T-cell (primary cell): ENCODE data around the gene PLCB1. TPM values are rescaled to one million over a fixed set of nuclear protein-coding genes. Genes with fewer than 3 reads are reported as not detected.

Experiments used
- ATAC-seq, 4 experiments: fragments of 200-7000 bp in 3 of 4; fragments of 150-1000 bp in 1 of 4; cut with Tn5 transposase; replicated peaks in 1 of 4; 1 replicate in 3 of 4; 2 replicates in 1 of 4; pipeline ENCODE4 v1.10.0; 2021; ENCODE audit warnings: moderate library complexity in 3 of 4, mild to moderate bottlenecking in 2 of 4, moderate number of reproducible peaks in 1 of 4
- CTCF ChIA-PET, 2 donors: fragments of 300-600 bp; sonication (Branson Sonifier 250); formaldehyde crosslinking; loops; one replicate each; lab custom pipeline; 2022; ENCODE audit warnings: antibody characterized with exemption in 2 of 2; lab: Charles Lee
- POLR2A ChIA-PET, 2 donors: fragments of 300-600 bp; sonication (Branson Sonifier 250); formaldehyde crosslinking; loops; one replicate each; lab custom pipeline; 2022; ENCODE audit warnings: antibody characterized with exemption in 2 of 2; lab: Charles Lee
- DNase-seq, 35 experiments: peaks; one replicate each; pipeline versions ENCODE4 v3.0.0 to v3.0.0-alpha.2; 2013 to 2023
- H3K27ac ChIP-seq: one replicate; pipeline ENCODE4 v1.5.1; 2013; ENCODE audit warnings: low read length
- H3K27me3 ChIP-seq, 2 experiments: replicated peaks in 1 of 2; 1 replicate in 1 of 2; 2 replicates in 1 of 2; pipeline versions ENCODE4 v1.6.1 to v1.7.0; 2013; ENCODE audit warnings: low read length in 1 of 2, mixed read lengths in 1 of 2; ENCODE audit not compliant: control insufficient read depth in 2 of 2, insufficient read depth in 2 of 2; ENCODE audit errors: extremely low read depth in 1 of 2
- H3K36me3 ChIP-seq, 2 donors: 1 replicate in 1 of 2; 2 replicates in 1 of 2; pipeline versions ENCODE4 v1.6.1 to v1.7.0; 2013; ENCODE audit warnings: low read length in 1 of 2; ENCODE audit not compliant: control insufficient read depth in 2 of 2, insufficient read depth in 1 of 2; ENCODE audit errors: extremely low read depth in 1 of 2
- H3K4me1 ChIP-seq, 2 experiments: 1 replicate in 1 of 2; 2 replicates in 1 of 2; pipeline versions ENCODE4 v1.6.1 to v1.7.0; 2013; ENCODE audit warnings: low read length in 2 of 2, mixed read lengths in 1 of 2; ENCODE audit not compliant: insufficient read depth in 2 of 2, control insufficient read depth in 1 of 2; ENCODE audit errors: extremely low read depth in 1 of 2
- H3K4me3 ChIP-seq, 2 donors: 1 replicate in 1 of 2; 2 replicates in 1 of 2; pipeline versions ENCODE4 v1.5.1 to v1.7.0; 2013; ENCODE audit warnings: mild to moderate bottlenecking in 2 of 2, low read length in 1 of 2, moderate library complexity in 1 of 2; ENCODE audit not compliant: control insufficient read depth in 1 of 2; ENCODE audit errors: extremely low read depth in 1 of 2
- H3K9me3 ChIP-seq: 2 replicates; pipeline ENCODE4 v1.7.0; 2013
- H3K27ac Mint-ChIP-seq, 2 donors: one replicate each; pipeline ENCODE4 v1.8.0; 2020 to 2021; ENCODE audit warnings: mild to moderate bottlenecking in 2 of 2, mixed read lengths in 2 of 2
- H3K27me3 Mint-ChIP-seq, 2 donors: one replicate each; pipeline ENCODE4 v1.8.0; 2021 to 2022; ENCODE audit warnings: mixed read lengths in 2 of 2
- H3K36me3 Mint-ChIP-seq: one replicate; pipeline ENCODE4 v1.8.0; 2021; ENCODE audit warnings: mixed read lengths
- H3K4me1 Mint-ChIP-seq, 3 donors: one replicate each; pipeline ENCODE4 v1.8.0; 2020 to 2022; ENCODE audit warnings: mixed read lengths in 3 of 3, mild to moderate bottlenecking in 1 of 3
- H3K4me3 Mint-ChIP-seq, 3 donors: one replicate each; pipeline ENCODE4 v1.8.0; 2020 to 2022; ENCODE audit warnings: mild to moderate bottlenecking in 3 of 3, mixed read lengths in 3 of 3, moderate library complexity in 3 of 3
- H3K9me3 Mint-ChIP-seq, 3 donors: one replicate each; pipeline ENCODE4 v1.8.0; 2020 to 2022; ENCODE audit warnings: mixed read lengths in 3 of 3
- WGBS: methylation state at CpG from one replicate; pipeline ENCODE4 v1.1.5; 2013; ENCODE audit warnings: missing lambda C conversion rate; ENCODE audit not compliant: insufficient coverage; 5-methylcytosine and 5-hydroxymethylcytosine counted together
- total RNA-seq, 35 experiments: library from RNA in 6 of 35; stranded (reverse) in 6 of 35; fragments of 120-200 nt in 1 of 35; gene quantifications; one replicate each; pipeline versions ENCODE4 v1.2.1 to v1.2.4 and lab custom pipeline; 2013 to 2026

The PLCB1 gene
- total RNA-seq, 5 donors from 2014 or later (not counting 1 experiment from before 2014, with no cell fraction given): 3.3 to 15.1 (median 7.4) TPM

DNA sequence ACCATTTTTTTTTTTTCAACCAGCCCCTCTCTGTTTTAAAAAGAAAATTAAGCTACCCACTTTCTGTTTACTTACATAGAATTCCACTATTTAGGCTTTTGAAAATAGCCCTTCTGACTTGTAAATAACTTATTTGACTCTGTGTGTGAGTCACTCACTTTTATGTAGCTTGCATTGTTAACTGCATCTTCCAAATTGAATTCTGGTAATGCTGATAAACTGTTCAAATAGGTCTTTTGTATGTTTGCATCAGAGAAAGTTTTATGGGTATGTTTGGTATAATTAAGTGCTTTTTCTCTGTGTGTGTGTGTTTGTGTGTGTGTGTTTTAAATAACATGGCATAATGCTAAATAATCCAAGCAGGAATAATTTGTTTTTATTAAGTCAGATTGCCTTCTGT lies 360.1 kb downstream of the PLCB1 start:
- Histone ChIP-seq H3K36me3 (no peaks in the 10 kb centered on the region), H3K4me1 (no peaks in the 10 kb centered on the region), H3K4me3 (no peak overlapping the region), H3K9me3 (no peaks in the 10 kb centered on the region), H3K27me3 (no peaks in the 10 kb centered on the region), H3K27ac (no peak overlapping the region)
- Mint-ChIP-seq H3K4me3 (no peak overlapping the region), H3K36me3 (no peaks in the 10 kb centered on the region), H3K9me3 (no peaks in the 10 kb centered on the region), H3K4me1 (no peaks in the 10 kb centered on the region), H3K27me3 (no peaks in the 10 kb centered on the region), H3K27ac (no peak overlapping the region)
- ChIA-PET CTCF (no interaction called here), POLR2A (no interaction called here)
- DNase-seq (no peak), ATAC-seq (no peak)

DNA sequence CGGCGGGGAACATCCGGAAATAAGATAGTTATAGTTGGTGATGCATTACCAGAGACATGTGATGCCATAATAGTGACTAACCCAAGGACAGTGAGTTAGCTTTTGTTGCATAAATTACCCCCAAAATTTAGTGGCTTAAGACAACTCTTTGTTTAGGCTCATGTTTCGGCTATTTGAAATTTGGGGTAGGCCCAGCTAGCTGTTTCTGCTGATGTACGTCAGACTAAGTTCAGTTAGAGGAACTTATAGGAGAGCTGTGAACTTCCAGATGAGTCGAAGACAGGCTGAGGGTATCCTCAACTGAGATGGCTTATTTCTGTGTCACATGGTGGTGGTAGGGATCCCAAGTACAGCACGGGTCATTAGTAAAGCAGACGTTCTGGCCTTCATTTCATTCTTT lies 366.5 kb downstream of the PLCB1 start:
- Mint-ChIP-seq H3K4me1 (no peaks in the 10 kb centered on the region), H3K36me3 (peaks cover 3% of the 10 kb centered on the region), H3K9me3 (peaks cover 0 to 4% (median 0%) of the 10 kb centered on the region in 3 donors), H3K4me3 (no peak overlapping the region), H3K27me3 (no peaks in the 10 kb centered on the region), H3K27ac (no peak overlapping the region)
- no peak for ATAC-seq
- Histone ChIP-seq H3K4me1 (no peaks in the 10 kb centered on the region), H3K27ac (no peak overlapping the region), H3K4me3 (no peak overlapping the region), H3K9me3 (no peaks in the 10 kb centered on the region), H3K27me3 (no peaks in the 10 kb centered on the region), H3K36me3 (no peaks in the 10 kb centered on the region)
- ChIA-PET CTCF (no interaction called here), POLR2A (no interaction called here)
- no peak for DNase-seq
- 88% methylated on average over 3 of the region's 8 CpGs for WGBS

DNA sequence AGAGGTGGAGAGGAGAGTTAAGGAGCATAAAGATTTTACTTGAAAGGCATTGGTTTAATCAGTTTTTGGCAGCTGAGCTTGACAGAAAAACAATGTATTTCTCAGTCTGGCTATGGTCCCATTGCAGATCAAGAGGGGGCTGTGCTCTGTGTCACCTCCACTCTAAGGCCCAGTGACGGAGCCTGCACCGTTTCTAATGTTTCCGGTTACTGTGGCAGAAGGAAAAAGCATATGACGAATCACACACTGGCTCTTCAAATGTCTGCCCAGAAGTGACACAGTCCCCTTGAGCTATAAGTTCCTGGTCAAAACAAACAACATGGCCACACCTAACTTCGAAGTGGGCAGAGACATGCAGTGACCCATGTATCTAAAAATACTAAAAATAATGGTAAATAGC lies 372.0 kb downstream of the PLCB1 start:
- no peak for ATAC-seq
- H3K36me3 ChIP-seq: no peaks in the 10 kb centered on the region
- WGBS: 73% methylated on average over 4 of the region's 5 CpGs
- Mint-ChIP-seq H3K36me3 (peaks cover 3% of the 10 kb centered on the region), H3K27me3 (no peaks in the 10 kb centered on the region), H3K9me3 (peaks cover 0 to 4% (median 0%) of the 10 kb centered on the region in 3 donors), H3K4me3 (no peak overlapping the region), H3K4me1 (no peaks in the 10 kb centered on the region), H3K27ac (no peak overlapping the region)
- ChIA-PET CTCF (no interaction called here), POLR2A (no interaction called here)
- no peak overlapping the region for H3K4me3 ChIP-seq
- no peak for DNase-seq
- no peaks in the 10 kb centered on the region for H3K9me3 ChIP-seq
- H3K27ac ChIP-seq: no peak overlapping the region
- no peaks in the 10 kb centered on the region for H3K4me1 ChIP-seq
- no peaks in the 10 kb centered on the region for H3K27me3 ChIP-seq

DNA sequence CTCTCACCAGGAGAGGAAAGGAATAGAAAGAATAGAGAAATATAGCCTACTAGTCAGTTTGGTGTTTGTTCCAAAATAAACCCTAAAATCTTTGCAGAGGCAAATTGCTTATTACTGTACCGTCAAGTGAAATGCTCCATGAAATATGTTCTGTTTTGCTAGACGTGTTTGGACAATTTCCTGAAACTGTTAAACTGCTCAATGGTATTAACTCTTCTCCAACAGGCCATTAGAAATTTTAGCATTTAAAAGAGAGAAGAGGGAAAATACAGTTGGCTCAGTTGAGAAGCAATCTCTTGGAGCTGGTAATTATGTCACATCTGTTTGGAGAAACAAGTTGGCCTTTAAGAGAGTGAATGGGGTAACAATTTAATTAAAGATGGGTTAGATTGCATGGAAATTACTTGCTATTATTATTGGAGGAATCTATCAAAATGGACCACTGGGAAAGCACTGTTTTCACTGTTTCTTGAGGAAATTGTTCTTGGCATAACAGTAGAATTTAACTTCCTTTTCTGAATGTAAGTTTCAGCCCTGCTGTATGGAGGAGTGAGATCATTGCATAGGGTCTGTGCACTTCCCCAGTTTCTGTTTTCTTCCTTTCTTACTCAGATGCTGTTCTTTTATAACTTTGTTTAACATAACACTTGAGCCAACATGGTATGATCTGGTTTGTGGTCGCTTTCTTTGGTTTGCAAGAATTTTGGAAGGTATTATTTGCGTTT lies 373.6 kb downstream of the PLCB1 start:
- POLR2A ChIA-PET: interaction anchor here in 1 of 2 donors (0.6 kb wide), 1 partner anchor 10 kb away, joined by 3 read pairs; no protein-coding TSS in a partner anchor
- H3K27ac Mint-ChIP-seq: no peak overlapping the region

DNA sequence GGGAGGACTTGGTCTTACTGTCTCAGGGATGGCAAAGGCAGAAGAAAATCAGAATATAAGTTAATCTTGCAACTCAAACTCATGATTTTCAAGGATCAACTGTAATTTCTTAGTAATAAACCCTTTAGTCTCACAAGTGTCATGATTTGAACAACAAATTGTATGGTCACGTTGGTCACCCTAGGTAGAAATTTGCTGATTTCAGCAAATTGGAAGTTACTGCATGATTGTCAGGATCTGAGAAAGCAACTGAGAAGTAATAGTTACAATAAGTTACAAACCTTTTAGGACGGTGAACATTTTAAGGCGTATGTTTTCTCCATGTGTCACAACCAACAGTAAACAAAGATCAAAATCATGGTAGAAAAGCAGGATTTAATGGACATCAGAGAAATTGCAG lies 375.2 kb downstream of the PLCB1 start:
- Histone ChIP-seq H3K9me3 (no peaks in the 10 kb centered on the region), H3K36me3 (no peaks in the 10 kb centered on the region), H3K4me1 (no peaks in the 10 kb centered on the region), H3K27ac (no peak overlapping the region), H3K4me3 (no peak overlapping the region), H3K27me3 (no peaks in the 10 kb centered on the region)
- peaks cover 0 to 4% (median 0%) of the 10 kb centered on the region in 3 donors for H3K9me3 Mint-ChIP-seq
- H3K36me3 Mint-ChIP-seq: no peaks in the 10 kb centered on the region
- POLR2A ChIA-PET: no interaction called here
- H3K27me3 Mint-ChIP-seq: no peaks in the 10 kb centered on the region
- ATAC-seq: no peak
- whole genome bisulfite sequencing: no CpG with 5 or more reads among the region's 3 CpGs
- no peak for DNase-seq
- CTCF ChIA-PET: no interaction called here
- H3K4me3 Mint-ChIP-seq: no peak overlapping the region
- H3K27ac Mint-ChIP-seq: no peak overlapping the region
- H3K4me1 Mint-ChIP-seq: no peaks in the 10 kb centered on the region

More for the DNA sequence above, 373.6 kb downstream of the PLCB1 start:
- H3K4me3 ChIP-seq: no peak overlapping the region
- CTCF ChIA-PET: no interaction called here
- no peaks in the 10 kb centered on the region for H3K4me1 ChIP-seq
- H3K9me3 ChIP-seq: no peaks in the 10 kb centered on the region
- Mint-ChIP-seq H3K27me3 (no peaks in the 10 kb centered on the region), H3K9me3 (peaks cover 0 to 4% (median 0%) of the 10 kb centered on the region in 3 donors), H3K4me1 (no peaks in the 10 kb centered on the region), H3K4me3 (no peak overlapping the region), H3K36me3 (peaks cover 3% of the 10 kb centered on the region)
- no peak for DNase-seq
- WGBS: no CpG with 5 or more reads among the region's 4 CpGs
- no peak overlapping the region for H3K27ac ChIP-seq
- no peak for ATAC-seq
- H3K27me3 ChIP-seq: no peaks in the 10 kb centered on the region
- no peaks in the 10 kb centered on the region for H3K36me3 ChIP-seq

DNA sequence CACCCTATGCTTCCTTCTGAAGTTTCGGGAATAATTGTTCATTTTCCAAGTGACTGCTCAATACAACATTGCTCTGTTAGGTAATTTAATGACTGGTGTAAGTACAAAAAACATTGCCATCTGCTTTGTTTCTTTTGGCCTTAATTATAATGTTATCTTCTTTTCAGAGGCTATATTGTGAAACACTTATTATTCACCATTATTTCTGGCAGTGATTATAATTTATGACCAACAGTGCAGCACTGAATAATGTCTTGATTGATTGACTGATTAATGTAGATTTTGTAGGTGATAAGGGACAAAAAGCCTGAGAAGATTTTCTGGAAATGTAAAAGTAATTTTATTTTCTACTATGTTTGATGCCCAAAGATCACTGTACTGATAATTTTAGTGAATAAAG lies 377.7 kb downstream of the PLCB1 start:
- ATAC-seq (no peak), DNase-seq (no peak)
- H3K9me3 Mint-ChIP-seq: no peaks in the 10 kb centered on the region
- H3K36me3 Mint-ChIP-seq: no peaks in the 10 kb centered on the region
- H3K27ac Mint-ChIP-seq: no peak overlapping the region
- Histone ChIP-seq H3K9me3 (no peaks in the 10 kb centered on the region), H3K4me1 (no peaks in the 10 kb centered on the region), H3K36me3 (no peaks in the 10 kb centered on the region), H3K27me3 (no peaks in the 10 kb centered on the region), H3K4me3 (no peak overlapping the region), H3K27ac (no peak overlapping the region)
- no peak overlapping the region for H3K4me3 Mint-ChIP-seq
- CTCF ChIA-PET: no interaction called here
- no peaks in the 10 kb centered on the region for H3K4me1 Mint-ChIP-seq
- H3K27me3 Mint-ChIP-seq: no peaks in the 10 kb centered on the region
- WGBS: no CpG with 5 or more reads among the region's 1 CpG
- POLR2A ChIA-PET: no interaction called here

DNA sequence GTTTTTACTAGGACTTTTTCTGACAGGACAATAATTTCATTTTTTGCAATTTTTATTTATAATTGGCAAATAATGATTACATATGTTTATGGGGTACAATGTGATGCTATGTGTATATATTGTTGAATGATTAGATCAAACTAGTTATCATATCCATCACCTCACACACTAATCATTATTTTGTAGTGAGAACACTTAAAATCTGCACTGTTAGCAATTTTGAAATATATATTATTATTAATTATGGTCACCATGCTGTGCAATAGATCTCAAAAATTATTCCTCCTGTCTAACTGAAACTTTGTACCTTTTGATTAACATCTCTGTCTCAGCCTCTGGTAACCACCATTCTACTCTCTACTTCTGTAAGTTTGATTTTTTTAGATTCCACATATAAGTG lies 378.7 kb downstream of the PLCB1 start:
- Mint-ChIP-seq H3K27me3 (no peaks in the 10 kb centered on the region), H3K36me3 (no peaks in the 10 kb centered on the region), H3K9me3 (no peaks in the 10 kb centered on the region), H3K4me3 (no peak overlapping the region), H3K4me1 (no peaks in the 10 kb centered on the region), H3K27ac (no peak overlapping the region)
- ChIA-PET POLR2A (no interaction called here), CTCF (no interaction called here)
- Histone ChIP-seq H3K36me3 (no peaks in the 10 kb centered on the region), H3K4me1 (no peaks in the 10 kb centered on the region), H3K4me3 (no peak overlapping the region), H3K27me3 (no peaks in the 10 kb centered on the region), H3K9me3 (no peaks in the 10 kb centered on the region), H3K27ac (no peak overlapping the region)
- no peak for DNase-seq
- ATAC-seq: no peak
